ENCODE measurements around the gene DSCAM. TPM values are rescaled to one million over a fixed set of nuclear protein-coding genes. Genes with fewer than 3 reads are reported as not detected.

DSCAM gene
- total RNA-seq, 1 donor from 2014 or later, result not detected

- no peak for TF ChIP-seq CTCF (IDR thresholded peaks at IDR 0.05)
- Histone ChIP-seq H3K36me3 (no peaks in the 10 kb centered on the region), H3K4me3 (no peak overlapping the region), H3K27me3 (no peaks in the 10 kb centered on the region), H3K4me1 (no peaks in the 10 kb centered on the region), H3K9me3 (no peaks in the 10 kb centered on the region), H3K27ac (no peak overlapping the region)
- intact Hi-C loops (cut with DNase I), result no loop called here
- no peak for DNase-seq (ENCODE audit: low spot score in 2 of 2)
Measured at GRCh38 chr21:40339050-40339449, 507.9 kb downstream of the DSCAM start.

- TF ChIP-seq CTCF (IDR thresholded peaks at IDR 0.05), result no peak
- intact Hi-C loops (cut with DNase I), result no loop called here
Measured at GRCh38 chr21:40337981-40338380, 509.0 kb downstream of the DSCAM start.

GRCh38 chr21:40335704-40336103 lies 511.3 kb downstream of the DSCAM start:
- no peak for DNase-seq (ENCODE audit: low spot score in 2 of 2)
- Histone ChIP-seq H3K9me3 (no peaks in the 10 kb centered on the region), H3K27me3 (no peaks in the 10 kb centered on the region), H3K27ac (no peak overlapping the region), H3K36me3 (no peaks in the 10 kb centered on the region), H3K4me3 (no peak overlapping the region), H3K4me1 (no peaks in the 10 kb centered on the region)
- TF ChIP-seq CTCF (IDR thresholded peaks at IDR 0.05), result no peak
- intact Hi-C loops (cut with DNase I), result no loop called here

More at GRCh38 chr21:40337981-40338380, 509.0 kb downstream of the DSCAM start:
- Histone ChIP-seq H3K4me1 (no peaks in the 10 kb centered on the region), H3K9me3 (no peaks in the 10 kb centered on the region), H3K36me3 (no peaks in the 10 kb centered on the region), H3K27me3 (no peaks in the 10 kb centered on the region), H3K4me3 (no peak overlapping the region), H3K27ac (no peak overlapping the region)
- no peak for DNase-seq (ENCODE audit: low spot score in 2 of 2)

- Histone ChIP-seq H3K36me3 (no peaks in the 10 kb centered on the region), H3K27ac (no peak overlapping the region), H3K4me1 (no peaks in the 10 kb centered on the region), H3K9me3 (no peaks in the 10 kb centered on the region), H3K4me3 (no peak overlapping the region), H3K27me3 (no peaks in the 10 kb centered on the region)
- no peak for TF ChIP-seq CTCF (IDR thresholded peaks at IDR 0.05)
- no peak for DNase-seq (ENCODE audit: low spot score in 2 of 2)
- intact Hi-C loops (cut with DNase I), result no loop called here
Measured at GRCh38 chr21:40334159-40334558, 512.8 kb downstream of the DSCAM start.

- DNase-seq (ENCODE audit: low spot score in 2 of 2), result no peak
- H3K36me3 ChIP-seq, result no peaks in the 10 kb centered on the region
- H3K27ac ChIP-seq, result no peak overlapping the region
- no peak overlapping the region for H3K4me3 ChIP-seq
- H3K9me3 ChIP-seq, result no peaks in the 10 kb centered on the region
- H3K27me3 ChIP-seq, result no peaks in the 10 kb centered on the region
- intact Hi-C loops (cut with DNase I), result no loop called here
- no peak for TF ChIP-seq CTCF (IDR thresholded peaks at IDR 0.05)
- H3K4me1 ChIP-seq, result no peaks in the 10 kb centered on the region
Measured at GRCh38 chr21:40333731-40334130, 513.2 kb downstream of the DSCAM start.

- intact Hi-C loops (cut with DNase I), result no loop called here
- DNase-seq (ENCODE audit: low spot score in 2 of 2), result no peak
- H3K27me3 ChIP-seq, result no peaks in the 10 kb centered on the region
- H3K36me3 ChIP-seq, result no peaks in the 10 kb centered on the region
- H3K27ac ChIP-seq, result no peak overlapping the region
- H3K9me3 ChIP-seq, result no peaks in the 10 kb centered on the region
- TF ChIP-seq CTCF (IDR thresholded peaks at IDR 0.05), result no peak
- no peaks in the 10 kb centered on the region for H3K4me1 ChIP-seq
- H3K4me3 ChIP-seq, result no peak overlapping the region
Measured at GRCh38 chr21:40331804-40332203, 515.2 kb downstream of the DSCAM start.
